HG02588 (cell line): ENCODE results near the gene ACOT6.
"Not testable (repeated sequence)": the region's sequence is repeated elsewhere in the genome, so short reads cannot be mapped to it uniquely, and the experiment has no call there.

Experiments used
- ATAC-seq: cut with Tn5 transposase; IDR thresholded peaks from one replicate; pipeline ENCODE4 v1.9.1; 2021; ENCODE audit warnings: mild to moderate bottlenecking, moderate library complexity; ENCODE audit not compliant: unreplicated experiment

ACOT6 gene

DNA sequence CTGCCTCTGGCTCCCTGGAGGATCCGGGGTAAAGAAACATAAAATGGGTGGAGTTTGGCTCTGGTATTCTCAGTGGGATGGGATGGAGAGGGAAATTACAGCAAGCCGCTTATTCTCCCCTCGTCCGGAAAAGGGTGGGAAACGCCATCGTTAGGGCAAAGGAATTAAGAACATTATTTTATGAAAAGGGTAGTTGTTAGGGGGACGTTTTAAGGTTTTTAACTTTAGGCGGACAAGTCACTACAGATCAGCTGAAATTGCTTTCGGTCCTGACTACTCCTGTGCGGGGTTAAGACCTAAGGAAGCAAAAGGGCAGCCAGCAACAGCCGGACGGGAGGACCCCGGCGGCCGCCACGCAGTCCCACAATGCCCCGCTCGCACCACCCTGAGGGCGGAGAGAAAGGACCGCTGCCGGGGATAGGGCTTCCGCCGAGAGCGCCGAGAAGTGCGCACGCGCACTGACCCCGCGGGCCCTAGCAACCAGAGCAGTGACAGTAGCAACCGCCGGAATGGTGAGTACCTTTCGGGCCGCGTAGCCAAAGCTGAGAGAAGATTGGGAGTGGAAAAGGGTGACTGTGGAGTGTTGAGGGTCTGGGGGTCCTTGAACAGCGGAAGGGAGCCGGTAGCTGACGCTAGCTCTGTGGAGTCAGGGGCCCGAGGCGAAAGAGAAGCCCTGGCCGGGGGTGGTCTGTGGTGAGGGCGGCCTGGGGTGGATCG lies 32.4 kb downstream of the ACOT6 start, which contains the start of gene DNAL1:
Gene DNAL1, plus strand, starts transcription at position 456 of the 717 bp plus-strand sequence. Its CDS starts 54 bp downstream, at position 510.
- peak; percentile 95 for ATAC-seq

DNA sequence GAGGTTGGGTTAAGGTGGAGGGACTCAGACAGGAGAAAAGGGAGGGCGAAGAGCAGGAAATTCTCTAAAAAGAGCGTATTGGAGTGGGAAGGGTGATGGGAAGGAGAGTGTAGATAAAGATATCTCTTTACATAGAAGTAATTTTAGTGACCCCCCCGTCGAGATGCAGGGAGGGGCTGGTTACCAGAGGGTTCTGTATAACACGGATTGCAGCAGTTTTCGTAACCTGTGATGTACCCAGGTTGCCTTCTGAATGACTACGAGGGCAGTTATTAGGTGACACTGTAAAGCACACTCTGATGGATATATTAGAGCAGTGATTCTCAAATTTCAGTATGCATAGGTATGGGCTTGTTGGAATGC lies 32.9 kb downstream of the ACOT6 start:
- ATAC-seq, result no peak

DNA sequence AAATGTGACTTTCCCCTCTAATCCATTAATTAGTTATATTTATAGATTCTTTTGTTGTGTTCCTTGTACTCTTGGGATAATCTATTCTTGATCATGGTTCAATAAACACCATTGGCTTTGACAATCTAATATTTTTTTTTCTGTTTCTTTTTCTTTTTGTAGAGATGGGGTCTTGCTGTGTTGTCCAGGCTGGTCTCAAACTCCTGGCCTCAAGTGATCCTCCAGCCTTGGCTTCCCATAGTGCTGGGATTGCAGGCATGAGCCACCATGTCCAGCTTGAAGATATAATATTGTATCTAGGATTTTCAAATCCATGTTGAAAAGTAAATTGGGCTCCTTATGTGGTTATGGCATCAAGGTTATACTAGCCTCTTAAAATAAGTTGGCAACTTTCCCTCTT lies 38.7 kb downstream of the ACOT6 start:
- ATAC-seq, result no peak

DNA sequence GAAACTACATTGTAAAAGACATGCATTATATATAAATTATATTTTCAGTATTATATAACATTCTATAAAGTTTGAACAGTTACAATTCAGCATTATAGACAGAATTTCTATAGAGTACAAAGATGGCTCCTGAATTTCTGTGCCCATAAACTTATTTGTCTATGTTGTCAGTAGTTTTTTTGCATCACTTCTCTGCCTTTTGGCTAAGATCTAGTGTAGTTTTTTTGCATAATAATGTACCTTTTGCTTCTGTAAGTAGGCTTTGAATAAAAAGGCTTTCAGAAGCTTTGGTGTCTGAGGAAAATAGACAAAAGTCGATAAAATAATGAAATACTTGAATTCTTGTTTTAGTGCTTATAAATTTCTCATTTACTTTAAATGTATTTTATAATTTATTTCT lies 43.5 kb downstream of the ACOT6 start:
- ATAC-seq, result no peak

DNA sequence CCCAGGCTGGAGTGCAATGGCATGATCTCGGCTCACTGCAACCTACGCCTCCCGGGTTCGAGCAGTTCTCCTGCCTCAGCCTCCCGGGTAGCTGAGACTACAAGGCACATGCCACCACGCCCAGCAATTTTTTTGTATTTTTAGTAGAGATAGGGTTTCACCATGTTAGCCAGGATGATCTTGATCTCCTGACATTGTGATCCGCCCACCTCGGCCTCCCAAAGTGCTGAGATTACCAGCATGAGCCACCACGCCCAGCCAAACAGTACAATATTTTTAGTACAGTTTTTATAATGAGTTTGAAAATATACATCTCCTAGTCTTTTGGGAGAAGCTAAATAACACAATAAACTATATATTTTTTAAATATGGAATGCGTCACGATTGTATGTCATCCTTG lies 46.9 kb downstream of the ACOT6 start:
- ATAC-seq, result not testable (repeated sequence)

DNA sequence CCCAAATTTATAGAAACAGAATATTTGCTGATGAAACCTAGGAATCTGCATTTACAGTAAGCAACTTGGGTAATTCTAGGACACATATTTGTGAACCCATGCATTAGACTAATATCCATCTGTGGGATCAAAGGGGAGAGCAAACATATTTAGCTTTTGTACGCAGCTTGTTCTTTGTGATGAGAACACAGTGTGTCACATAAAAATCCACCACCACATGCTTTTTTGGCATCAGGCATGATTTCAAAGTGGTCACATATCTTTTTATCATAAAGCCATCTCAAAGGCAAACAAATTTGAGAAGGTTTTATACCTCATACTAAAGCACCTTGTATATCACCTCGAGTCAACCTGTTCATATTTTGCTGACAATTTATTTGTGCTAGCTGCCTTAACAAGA lies 48.2 kb downstream of the ACOT6 start:
- ATAC-seq, result no peak

DNA sequence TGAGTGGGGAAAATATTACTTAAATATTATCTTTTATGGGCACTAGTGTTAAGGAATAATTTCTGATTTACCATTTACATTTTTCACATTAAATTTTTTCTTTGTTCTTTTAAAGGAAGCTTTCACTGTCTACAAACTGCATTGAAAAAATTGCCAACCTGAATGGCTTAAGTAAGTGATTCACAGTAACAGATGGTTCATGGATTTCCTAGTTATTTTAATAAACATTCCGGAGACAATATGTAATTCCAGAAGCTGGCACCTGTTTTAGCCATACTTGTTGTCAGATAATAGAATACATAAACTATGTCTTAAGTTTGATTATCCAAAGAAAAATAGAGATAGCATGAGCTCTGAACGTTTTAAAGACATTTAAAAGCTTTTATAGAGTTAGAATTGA lies 49.6 kb downstream of the ACOT6 start:
- no peak for ATAC-seq

DNA sequence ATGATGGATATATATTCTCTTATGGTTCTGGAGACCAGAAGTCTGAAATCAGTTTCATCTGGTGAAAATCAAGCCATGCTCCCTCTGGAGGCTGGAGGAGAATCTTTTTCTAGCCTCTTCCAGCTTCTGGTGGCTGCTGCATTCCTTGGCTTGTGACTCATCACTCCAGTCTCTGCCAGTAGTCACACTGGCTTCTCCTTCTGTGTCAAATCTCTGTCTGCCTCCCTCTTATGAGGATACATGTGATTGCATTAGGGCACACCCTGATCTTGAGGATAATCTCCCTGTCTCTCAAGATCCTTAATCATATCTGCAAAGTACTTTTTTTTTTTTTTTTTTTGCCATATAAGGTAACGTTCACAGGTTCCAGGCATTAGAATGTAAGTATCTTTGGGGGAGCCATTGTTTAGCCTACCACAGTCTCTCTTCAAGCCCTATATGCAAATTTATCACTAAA lies 50.2 kb downstream of the ACOT6 start:
- no peak for ATAC-seq

DNA sequence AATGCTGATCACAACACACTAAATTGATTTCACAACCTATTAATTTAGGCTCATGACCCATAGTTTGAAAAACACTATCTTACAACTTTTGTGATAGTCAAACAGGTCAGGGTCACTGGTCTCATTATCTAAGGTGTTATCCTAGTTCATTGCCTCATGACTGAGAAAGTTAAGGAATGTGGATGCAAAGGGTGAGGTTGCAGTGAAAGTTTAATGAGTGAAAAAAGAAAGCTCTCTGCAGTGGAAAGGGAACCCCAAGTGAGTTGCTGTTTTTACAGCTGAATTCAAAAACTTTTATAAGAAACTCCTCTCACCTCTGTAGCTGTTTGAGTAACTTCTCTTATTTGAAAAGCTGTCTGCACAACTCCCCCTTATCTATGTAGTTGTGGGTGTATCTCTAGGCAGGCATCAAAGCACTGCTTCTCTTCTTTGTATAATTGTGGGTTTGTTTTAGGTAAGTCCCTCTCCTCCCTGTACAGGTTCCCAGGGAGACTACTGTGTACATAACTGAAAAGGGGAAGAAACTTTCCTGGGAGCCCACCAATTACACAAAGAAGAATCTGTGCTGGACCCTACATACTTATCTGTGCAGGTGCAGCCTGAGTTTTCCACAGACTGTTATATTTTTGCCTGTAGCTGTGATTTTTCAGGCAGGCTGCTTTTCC lies 51.4 kb downstream of the ACOT6 start:
- ATAC-seq, result no peak

DNA sequence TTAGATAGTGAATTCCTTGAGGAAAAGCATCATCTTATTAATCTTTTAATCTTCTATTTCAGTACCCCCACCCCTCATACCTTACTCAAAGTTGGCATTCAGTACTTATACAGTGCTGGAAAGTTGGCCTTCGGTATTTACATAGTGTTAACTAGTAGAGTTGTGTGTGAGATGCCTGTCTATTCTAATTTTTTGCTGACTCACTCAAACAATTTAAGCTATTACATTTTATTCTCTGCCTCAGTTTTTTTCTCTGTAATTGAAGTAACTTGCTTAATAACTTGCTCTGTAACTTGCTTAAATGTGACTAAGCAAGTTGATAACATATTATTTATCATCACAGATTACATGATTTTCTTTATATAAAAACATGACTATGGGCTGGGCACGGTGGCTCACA lies 52.8 kb downstream of the ACOT6 start:
- no peak for ATAC-seq

DNA sequence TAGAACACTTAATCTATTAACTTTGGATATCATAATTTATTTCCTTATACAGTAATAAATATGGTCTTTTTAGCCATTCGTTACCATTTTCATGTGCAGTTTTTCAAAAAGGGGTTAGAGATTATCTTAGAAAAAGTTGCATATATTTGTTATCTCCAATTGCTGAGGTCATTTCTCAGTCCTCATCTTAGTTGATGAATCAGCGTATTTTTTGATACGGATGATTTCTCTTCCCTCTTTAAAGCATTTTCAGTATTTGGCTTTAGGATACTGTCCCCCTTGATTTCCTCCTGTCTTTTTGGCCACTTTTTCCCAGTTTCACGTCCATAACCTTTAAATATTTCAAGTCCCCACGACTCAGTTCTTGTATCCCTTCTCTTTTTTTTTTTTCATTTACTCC lies 54.3 kb downstream of the ACOT6 start:
- ATAC-seq, result no peak

DNA sequence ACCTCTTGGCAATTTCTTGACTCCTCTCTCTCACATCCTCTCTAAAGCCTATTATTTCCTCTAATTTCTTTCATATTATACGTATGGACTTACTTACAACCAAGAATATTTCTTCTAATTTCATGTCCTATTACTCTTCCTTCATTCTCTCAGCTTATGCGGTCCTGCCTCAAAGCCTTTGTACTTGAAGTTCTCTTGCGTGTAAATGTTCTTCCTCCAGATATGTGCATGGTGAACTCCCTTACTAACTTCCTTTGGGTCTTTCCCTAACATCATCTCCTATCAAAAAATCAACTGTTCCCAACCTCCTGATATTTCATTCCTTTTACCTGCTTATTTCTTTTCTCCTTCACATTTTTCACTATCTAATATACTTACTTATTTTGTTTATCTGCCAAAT lies 55.5 kb downstream of the ACOT6 start:
- ATAC-seq, result no peak
